HPDE6-E6E7 (cell line): ENCODE results near the gene UNC5B.

Source experiments
- DNase-seq: peaks from one replicate; pipeline ENCODE4 v3.0.0; 2011; ENCODE audit warnings: missing footprints; ENCODE audit errors: extremely low spot score

UNC5B gene

DNA sequence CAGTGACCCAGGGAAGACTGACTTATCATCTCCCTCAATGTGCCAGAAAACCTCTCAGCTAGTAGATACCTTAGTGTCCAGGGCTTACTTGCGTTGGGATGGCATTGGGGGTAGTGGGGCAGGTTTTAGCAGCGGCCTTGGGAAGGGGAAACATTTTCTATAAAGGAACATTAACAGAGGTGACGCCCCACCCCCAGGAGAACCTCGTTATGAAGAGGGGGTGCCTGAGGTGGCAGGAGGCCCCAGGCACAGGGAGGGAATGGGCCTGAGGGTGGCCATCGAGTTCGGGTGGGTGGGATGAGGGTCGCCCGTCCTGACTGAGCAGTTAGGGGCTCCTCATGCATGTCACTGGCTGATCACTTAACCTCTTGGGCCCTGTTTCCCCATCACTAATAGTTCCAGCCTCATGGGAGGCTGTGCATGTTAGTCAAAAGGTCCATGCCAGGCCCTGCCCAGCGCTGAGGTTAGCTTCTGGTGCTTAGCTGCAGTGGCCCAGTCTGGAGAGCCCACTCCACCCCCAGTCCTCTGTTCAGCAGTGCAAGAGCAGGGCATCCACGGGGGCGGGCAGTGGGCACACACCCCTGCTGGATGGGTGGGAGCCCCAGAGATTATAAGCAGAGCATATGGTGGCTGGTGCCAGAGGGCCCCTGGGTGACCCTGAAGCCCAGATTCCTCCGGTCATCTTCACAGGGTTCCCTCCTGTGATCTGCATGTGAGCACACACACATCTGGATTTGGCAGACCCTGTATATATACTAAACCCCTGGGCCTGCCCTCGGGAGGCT lies 27.0 kb downstream of the UNC5B start:
- no peak for DNase-seq

DNA sequence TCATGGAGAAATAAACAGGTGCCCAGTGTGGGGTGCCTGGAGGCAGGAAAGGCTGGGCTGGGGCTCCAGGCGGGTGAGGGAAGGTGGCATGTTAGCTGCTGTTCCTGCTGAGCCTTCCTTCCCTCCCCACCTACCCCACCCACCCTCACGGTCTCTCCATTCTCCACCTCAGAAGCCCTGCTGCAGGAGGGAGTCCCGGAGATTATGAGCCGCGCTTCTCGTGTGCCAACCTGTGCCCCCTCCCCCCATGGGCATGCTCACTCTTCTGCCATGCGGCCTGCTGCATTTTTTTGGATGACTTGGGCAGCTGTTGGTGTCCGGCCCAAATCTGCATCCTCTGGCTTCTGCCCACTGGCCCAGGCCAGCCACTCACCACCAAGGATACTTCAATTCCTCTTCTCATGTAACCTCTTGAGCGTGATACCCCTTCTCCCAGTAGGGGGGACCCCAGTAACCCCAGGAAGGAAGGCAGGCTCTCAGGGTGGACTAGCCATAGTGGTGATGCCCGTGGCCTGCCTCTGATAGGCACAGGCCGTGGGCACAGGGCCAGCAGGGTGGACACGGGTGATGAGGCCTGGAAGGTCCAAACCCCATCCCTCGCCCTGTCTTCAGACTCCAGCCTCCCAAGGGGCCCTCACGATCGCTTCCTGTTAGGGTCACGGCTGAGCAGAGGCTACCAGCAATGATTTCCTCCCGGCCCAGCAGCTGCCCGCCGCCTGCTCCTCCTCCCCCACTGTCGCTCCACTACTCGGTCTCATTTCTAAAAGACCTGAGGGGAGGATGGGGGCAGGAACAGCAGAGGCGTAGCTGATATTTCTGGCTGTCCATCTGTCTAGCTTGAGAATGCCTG lies 27.8 kb downstream of the UNC5B start:
- no peak for DNase-seq

DNA sequence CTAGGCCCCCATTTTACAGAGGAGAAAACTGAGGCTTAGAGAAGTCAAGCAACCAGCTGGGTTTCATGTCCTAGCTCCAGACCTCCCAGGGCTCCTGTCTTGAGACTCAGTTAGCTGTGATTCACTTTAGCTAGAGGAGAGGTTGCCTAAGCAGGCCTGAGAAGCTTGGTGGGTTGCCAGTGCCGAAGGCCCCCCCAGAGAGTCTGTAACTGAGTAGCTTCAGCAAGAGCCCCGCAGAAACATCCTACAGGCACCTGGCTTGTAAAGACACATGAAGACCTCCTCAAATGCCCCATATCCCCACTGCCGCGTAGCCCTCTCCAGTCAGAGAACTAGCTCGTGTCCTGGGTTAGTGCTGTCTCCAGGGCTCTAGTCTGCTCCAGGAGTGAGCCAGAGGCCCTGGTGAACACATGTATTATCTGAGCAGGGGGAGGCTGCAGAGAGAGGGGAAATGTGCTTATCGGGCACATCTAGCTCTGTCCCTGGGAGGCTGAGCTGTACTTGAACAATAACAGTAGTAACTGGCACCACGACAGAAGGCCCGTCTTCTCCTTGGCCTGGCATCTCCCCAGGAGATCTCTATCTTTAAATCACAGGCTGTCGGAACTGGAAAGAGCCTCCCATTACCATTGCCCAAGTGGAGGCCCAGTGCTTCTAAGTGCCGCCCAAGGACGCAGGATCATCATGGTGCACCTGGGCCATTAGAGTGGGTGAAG lies 28.9 kb downstream of the UNC5B start:
- no peak for DNase-seq

DNA sequence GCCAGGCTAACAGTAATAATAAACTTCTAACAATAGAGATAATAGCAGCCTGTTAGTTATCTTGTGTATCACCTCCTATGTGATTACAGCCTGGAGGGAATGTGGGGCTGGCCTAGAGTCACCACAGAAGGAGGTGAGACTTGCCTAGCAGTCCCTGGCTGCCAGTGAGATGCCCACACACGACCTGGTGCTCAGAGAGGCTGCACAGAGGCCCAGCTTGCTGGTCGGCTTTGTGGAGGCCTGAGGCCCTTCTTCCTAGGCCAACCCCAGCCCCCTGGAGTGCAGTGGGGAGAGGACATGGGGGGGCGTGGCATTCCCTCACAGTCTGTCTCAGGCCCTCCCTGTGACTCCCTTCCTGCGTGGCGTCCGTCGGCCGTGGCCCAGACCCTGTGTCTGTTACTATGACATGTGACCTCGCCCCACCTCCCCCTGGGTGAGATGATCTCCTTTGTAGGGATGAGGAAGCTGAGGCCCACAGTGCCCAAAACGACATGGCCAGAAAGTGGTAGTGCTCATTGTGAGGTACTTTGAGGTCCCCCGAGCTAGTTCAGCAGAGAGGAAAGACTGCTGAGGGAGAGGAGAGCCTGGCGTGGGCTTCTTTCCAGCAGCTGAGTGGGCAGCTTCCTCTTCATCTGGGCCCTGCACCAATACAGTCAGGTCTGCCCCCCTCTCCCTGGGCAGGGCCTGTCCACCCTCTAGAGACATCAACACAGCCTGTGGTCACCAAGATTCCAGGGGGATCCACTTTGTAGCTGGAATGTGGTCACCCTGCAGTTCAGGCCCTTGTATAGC lies 29.7 kb downstream of the UNC5B start:
- no peak for DNase-seq

DNA sequence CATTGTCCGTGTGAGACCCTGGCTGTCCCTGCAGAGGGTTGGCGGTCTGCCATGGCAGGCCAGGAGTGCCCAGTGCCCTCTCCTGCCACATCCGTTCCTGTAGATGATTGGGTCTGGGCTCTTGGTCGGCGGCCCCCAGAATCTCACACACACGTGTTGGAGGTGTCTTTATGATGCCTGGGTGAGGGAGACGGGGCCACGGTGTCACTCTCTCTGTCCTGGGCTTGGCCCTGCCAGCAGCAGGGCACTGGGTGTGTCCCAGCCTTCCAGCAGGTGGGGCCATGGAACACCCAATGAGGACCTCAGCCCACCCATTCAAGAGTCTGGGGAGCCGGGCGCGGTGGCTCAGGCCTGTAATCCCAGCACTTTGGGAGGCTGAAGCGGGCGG lies 30.2 kb downstream of the UNC5B start:
- DNase-seq: no peak

DNA sequence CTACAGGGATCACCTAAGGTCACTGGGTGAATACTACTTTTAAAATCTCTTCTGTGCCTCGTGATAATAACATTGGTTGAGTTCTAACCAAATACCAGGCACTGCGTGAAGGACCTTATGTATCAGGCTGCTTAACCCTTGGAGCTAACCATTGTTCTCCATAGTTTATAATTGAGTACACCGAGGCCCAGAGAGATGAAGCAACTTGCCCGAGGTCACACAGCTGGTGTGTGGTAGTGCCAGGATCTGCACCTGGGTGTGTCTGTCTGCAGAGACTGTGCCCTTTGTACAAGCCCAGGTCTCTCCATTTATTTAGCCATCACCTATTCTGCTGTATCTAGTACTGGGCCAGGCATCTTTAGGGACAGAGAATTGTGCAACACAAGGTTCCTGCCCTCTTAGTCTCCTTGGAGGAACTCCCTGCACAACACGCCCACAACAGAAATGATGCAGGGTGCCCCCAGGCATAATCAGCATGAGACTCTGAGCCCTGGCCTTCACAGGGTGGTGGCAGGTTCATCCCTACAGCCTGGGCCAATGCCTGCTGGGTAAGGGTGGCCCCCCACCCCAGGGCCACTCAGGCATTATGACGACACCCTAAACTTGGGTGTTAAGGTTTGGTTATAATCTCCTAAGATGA lies 31.5 kb downstream of the UNC5B start:
- peak; percentile 79 for DNase-seq

DNA sequence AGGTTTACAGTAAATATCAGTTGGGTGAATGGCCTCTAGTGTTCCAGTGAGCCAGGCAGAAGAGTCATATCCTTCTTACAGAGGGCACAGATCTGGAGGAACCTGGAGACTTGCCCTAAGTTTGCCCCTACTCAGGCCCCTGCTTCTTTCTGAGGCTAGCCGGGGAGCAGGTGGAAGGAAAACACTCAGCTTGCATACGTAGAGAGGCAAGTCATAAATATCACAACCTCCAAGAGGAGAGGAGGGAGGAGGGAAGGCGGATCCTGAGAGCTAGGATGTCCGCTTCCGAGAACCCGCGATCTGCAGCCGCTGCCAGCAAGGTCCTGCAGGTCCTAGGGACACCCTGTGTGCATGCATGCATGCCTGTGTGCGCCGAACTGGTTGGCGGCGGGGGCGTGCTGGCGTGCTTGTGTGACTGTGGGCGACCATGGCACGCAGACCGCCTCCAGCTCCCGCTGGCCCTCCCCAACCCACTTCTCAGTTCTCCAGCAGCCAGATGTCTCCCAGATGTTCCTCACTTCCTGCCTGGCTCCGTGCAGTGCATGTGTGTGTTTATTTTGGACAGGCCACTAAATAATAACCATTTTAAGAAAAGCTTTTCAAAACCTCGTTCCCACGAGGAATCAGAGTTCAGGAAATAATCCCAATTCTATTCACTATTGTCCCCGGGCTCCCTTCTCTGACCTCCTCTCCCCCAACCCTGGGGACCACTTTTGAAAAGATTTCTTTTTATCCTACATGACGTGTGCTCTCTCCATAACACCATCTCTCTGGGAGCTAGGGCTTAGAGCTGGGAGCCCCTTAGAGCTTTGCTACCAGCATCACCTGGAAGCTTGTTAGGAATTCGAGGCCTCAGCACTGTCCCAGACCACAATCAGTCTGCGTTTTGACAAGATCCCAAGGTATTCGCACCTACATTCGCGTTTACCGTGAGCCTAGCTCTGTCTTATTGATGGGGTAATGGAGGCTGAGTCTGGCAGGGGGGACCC lies 32.4 kb downstream of the UNC5B start:
- DNase-seq: no peak

DNA sequence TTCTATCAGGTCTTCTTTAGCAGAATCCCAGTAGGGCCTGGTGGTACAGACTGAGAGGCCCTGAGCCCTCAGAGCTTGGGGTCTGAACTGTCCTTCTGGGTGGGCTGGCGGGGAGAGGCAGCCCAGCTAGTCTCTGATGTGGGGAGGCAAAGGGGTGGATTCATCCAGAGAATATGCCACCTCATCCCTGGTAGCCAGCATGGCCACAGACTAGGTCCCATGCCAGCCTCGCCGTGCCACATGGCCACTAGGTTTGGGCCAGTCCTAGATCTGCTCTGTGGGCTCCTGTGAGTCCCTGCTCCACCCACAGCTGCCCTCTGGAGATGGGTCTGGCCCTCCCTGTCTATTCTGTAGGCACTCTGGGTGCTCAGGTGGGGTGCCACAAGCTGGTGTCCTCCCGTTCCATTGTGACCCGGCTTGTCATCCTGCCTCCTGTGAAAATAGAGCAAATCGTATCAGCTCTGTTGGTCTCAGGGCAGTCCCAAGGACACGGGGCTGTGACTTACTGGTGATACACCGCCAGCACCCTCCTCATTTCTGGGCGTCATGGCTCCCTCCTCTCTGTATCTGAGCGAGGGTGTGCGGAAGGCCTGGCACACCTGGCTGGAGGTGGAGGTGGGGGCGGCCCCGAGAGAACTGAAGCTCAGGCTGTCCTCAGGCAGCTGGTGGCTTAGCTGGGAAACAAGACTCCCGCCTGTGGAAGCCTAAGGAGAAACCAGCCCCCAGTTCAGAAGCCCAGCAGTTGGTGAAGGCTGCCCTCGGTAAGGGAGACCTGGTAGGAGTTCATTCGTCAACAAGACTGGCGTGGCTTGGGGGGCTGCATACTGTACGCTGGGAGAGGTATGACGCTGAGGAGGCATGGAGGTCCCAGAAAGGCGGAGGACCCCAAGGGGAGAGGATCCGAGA lies 33.3 kb downstream of the UNC5B start:
- DNase-seq: no peak

DNA sequence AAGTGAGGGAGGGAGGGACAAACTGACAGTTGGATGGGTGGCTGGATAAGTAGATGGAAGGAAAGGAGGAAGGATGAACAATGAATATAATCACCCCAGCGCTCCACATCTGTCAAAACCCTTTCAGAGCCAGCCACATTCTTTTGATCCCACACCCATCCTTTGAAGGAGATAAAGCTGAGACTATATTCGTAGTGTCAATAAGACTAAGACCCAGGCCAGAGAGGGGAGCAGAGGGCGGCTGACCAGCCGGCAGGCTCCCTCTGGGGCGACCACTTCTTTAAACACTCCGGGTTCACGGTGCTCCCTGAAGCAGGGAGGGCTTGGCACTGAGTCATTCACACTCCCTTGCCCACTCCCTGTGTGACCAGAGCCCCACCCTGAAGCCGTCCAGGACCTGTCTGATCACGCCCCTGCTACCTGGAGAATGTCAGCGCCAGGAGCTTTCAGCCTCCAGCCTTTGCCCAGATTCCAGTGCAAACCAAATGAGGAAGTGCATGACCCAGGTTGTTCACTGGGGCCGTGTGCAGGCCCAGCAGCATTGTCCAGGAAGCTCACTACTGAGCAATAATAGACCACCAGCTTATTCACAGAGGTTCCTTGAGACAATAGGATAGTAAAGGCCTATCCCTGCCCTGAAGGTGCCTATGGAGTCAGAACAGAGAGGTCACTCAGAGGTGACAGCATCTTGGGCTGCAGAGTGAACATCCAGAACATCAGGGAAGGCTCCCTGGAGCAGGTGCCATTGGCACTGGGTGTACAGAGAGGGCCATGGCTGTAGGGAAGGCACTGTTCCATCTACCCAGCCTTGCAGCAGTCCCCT lies 34.4 kb downstream of the UNC5B start:
- peak; percentile 99 for DNase-seq

DNA sequence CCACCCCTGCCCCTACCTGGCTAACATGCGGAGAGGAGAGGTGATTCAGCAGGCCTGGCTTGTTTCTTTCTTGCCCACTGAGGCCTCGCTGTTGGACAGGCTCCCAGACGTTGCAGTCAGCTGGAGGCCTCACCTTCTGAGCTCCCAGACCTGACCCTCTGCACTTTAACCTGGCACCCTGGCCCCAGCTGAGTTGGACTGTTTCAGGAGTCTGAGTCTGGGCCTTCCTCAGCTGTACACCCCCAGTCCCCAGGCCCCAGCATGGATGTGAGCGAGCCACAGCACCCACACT lies 35.0 kb downstream of the UNC5B start:
- no peak for DNase-seq

DNA sequence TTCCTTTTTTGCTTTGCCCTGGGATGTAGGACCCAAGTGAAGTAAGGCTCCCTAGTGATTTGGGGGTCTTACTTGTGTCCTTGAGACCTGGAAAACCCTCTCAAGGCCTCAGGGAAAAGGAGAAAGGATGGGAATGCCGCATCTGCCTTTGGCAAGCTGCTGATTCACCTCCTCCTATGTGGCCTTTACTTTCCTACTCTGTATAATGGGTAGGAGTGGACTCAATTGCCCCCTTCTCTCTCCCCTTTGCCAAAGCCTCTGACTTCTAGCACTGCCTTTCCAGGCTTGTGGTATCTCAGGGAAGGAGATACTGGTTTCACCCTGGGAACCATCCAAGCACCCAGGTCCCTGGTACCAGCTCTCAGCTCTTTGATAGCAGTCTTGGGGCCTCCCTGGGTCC lies 35.4 kb downstream of the UNC5B start:
- DNase-seq: no peak

DNA sequence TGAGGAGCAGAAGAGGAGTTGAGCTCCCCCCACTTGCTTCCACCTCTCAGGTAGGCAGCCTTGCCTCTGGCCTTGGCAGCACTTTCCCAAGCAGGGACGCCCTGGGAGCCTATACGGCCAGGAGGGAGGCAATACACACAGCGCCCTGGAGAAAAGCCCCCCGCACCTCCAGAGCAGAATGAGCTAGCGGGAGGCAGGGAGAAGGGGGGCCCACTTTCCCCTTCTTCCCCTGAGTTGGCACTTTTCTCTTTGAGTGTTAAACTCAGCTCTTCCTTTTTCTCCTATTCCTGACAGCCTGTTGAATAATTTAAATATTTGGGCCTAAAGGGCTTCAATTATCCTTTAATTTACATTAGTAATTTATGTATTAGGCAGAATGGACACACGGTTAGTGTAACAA lies 35.8 kb downstream of the UNC5B start:
- no peak for DNase-seq

DNA sequence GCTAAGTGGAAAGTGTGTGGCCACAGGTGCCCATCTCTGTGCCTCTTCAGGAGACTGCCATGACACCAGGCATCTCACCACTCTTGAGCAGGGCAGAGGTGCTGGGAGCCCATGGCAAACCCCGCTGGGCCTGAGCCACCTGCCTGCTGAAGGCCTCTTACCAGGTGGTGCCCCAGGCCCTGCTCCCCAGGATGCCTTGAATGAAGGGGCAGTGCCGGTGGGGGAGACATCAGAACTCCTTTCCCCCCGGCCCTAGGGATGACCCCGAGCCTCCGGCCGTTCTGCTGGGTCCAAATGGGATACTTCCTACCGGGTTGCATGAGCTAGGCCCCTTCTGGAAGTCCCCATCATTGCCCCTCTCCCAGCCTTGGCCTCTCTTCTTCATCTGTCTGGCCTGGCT lies 37.6 kb downstream of the UNC5B start:
- DNase-seq: no peak

DNA sequence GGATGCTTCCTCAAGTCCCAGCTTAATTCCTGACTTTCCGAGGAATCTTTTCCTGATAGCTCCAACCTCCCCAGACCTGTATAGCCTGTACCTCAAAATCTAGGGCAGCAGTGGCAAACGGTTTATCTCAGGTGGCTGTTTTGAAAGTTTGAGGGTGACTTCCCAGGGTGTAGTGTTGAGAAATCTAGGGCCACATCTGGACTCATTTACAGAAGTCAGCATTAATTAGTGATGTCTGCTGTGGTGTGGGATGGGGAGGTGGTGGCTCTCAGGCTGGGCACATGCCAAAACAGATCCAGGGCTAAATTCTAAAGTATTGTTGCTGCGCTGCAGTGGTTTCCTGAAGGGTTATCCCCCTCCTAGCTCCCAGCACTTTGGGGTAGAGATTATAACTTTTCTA lies 38.0 kb downstream of the UNC5B start:
- no peak for DNase-seq

DNA sequence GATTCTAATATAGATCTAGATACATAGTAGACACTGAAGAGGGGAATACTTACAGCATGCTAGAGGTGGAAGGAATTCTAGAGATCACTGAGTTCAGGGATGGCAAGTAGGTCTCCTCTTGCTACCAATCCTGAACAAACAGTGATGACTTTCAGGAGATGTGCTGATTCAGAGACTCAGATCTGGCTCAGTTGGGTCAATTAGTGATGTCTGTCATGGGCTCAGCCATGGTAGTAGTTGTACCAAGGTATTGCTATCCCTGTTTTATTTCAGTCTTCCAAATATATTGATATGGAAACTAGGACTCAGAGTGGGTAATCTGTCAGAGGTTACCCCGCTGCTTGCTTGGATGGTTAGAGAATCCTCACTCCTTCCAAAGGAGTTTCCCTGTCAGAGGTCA lies 38.5 kb downstream of the UNC5B start:
- DNase-seq: no peak

DNA sequence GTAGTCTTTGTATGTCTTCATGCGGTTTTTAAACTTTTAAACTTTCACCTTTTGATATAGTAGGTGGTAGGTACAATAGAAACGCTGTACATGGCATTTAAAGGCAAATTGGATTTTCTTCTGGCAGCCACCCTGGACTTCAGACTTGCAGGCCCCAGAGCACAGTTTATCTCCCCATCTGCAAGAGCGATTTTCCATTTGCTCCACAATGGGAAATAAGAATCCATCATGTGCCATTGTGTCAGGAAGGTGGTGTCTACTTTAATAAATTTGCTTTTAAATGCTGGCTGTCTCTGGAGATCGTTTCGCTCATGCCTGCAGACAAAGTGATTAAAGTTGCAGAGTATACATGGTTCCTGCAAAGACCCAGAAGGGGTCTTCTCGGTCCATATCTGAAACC lies 38.9 kb downstream of the UNC5B start:
- no peak for DNase-seq

DNA sequence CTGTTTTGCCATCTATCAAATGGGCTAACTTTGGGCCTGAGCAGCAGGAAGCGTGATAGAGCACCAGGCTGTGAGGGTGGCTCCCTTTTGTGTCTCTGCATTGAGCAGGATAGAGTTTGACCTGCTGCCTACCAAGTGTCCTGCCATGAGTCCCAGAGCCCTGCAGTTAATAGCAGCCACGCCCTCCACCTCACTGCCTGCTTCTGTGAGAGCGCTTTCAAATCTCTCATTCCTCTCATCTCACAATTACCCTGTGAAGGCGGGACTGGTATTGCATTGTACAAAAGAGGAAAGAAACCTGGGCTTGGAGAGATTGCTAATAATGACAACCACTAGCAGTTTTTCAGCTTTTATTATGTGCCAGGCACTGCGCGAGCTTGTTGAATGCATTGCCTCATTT lies 39.9 kb downstream of the UNC5B start:
- DNase-seq: no peak
